ENCODE measurements around the gene PACRG. TPM values are rescaled to one million over a fixed set of nuclear protein-coding genes. Genes with fewer than 3 reads are reported as not detected.

Gene PACRG
- total RNA-seq, 4 donors from 2014 or later = 0.95 to 1.3 TPM; not detected in 2

- Histone ChIP-seq H3K4me3 (no peak overlapping the region), H3K36me3 (no peaks in the 10 kb centered on the region), H3K4me1 (no peaks in the 10 kb centered on the region), H3K27ac (no peak overlapping the region), H3K27me3 (no peaks in the 10 kb centered on the region), H3K9me3 (no peaks in the 10 kb centered on the region)
- no peak for DNase-seq
- intact Hi-C loops (cut with DNase I) = no loop called here
- WGBS, 2 donors = 87 to 92% methylated on average over 5 of the region's 5 CpGs
- no peak for TF ChIP-seq CTCF (IDR thresholded peaks at IDR 0.05)
- no peak for TF ChIP-seq POLR2A (IDR thresholded peaks at IDR 0.05)
Observed at GRCh38 chr6:163064397-163064796, 336.6 kb downstream of the PACRG start.

GRCh38 chr6:163066200-163066599, 338.4 kb downstream of the PACRG start:
- H3K36me3 ChIP-seq = no peaks in the 10 kb centered on the region
- intact Hi-C loops (cut with DNase I) = no loop called here
- H3K27ac ChIP-seq = no peak overlapping the region
- 90 to 93% methylated on average over 3 of the region's 3 CpGs for WGBS, 2 donors
- TF ChIP-seq POLR2A (IDR thresholded peaks at IDR 0.05) (no peak), CTCF (IDR thresholded peaks at IDR 0.05) (no peak)
- no peaks in the 10 kb centered on the region for H3K27me3 ChIP-seq
- no peak overlapping the region for H3K4me3 ChIP-seq
- H3K4me1 ChIP-seq = no peaks in the 10 kb centered on the region
- DNase-seq = no peak
- H3K9me3 ChIP-seq = no peaks in the 10 kb centered on the region

GRCh38 chr6:163077134-163077533, 349.4 kb downstream of the PACRG start:
- H3K27ac ChIP-seq = no peak overlapping the region
- H3K27me3 ChIP-seq = no peaks in the 10 kb centered on the region
- H3K9me3 ChIP-seq = no peaks in the 10 kb centered on the region
- no peaks in the 10 kb centered on the region for H3K4me1 ChIP-seq
- WGBS, 2 donors = 60 to 70% methylated on average over 8 of the region's 8 CpGs
- H3K36me3 ChIP-seq = no peaks in the 10 kb centered on the region
- DNase-seq = no peak
- TF ChIP-seq POLR2A (IDR thresholded peaks at IDR 0.05) (no peak), CTCF (IDR thresholded peaks at IDR 0.05) (no peak)
- intact Hi-C loops (cut with DNase I) = no loop called here
- no peak overlapping the region for H3K4me3 ChIP-seq

GRCh38 chr6:163078712-163079111, 350.9 kb downstream of the PACRG start:
- Histone ChIP-seq H3K4me3 (no peak overlapping the region), H3K9me3 (no peaks in the 10 kb centered on the region), H3K27ac (no peak overlapping the region), H3K36me3 (no peaks in the 10 kb centered on the region), H3K4me1 (no peaks in the 10 kb centered on the region), H3K27me3 (no peaks in the 10 kb centered on the region)
- intact Hi-C loops (cut with DNase I) = no loop called here
- WGBS, 2 donors = 86 to 91% methylated on average over 4 to 7 of the region's 7 CpGs
- DNase-seq = no peak
- TF ChIP-seq POLR2A (IDR thresholded peaks at IDR 0.05) (no peak), CTCF (IDR thresholded peaks at IDR 0.05) (no peak)

- TF ChIP-seq CTCF (IDR thresholded peaks at IDR 0.05) (no peak), POLR2A (IDR thresholded peaks at IDR 0.05) (no peak)
- intact Hi-C loops (cut with DNase I) = no loop called here
Observed at GRCh38 chr6:163080228-163080627, 352.5 kb downstream of the PACRG start.

More at GRCh38 chr6:163080228-163080627, 352.5 kb downstream of the PACRG start:
- H3K27ac ChIP-seq = no peak overlapping the region
- no peaks in the 10 kb centered on the region for H3K9me3 ChIP-seq
- 58 to 67% methylated on average over 5 of the region's 5 CpGs for WGBS, 2 donors
- no peaks in the 10 kb centered on the region for H3K4me1 ChIP-seq
- no peaks in the 10 kb centered on the region for H3K36me3 ChIP-seq
- no peak for DNase-seq
- no peak overlapping the region for H3K4me3 ChIP-seq
- H3K27me3 ChIP-seq = no peaks in the 10 kb centered on the region
